ENCODE measurements around the gene BOLL. TPM values are rescaled to one million over a fixed set of nuclear protein-coding genes. Genes with fewer than 3 reads are reported as not detected.
"Not testable (repeated sequence)": the region's sequence is repeated elsewhere in the genome, so short reads cannot be mapped to it uniquely, and the experiment has no call there.

The BOLL gene
- total RNA-seq, 2 donors from 2014 or later, result not detected

DNA sequence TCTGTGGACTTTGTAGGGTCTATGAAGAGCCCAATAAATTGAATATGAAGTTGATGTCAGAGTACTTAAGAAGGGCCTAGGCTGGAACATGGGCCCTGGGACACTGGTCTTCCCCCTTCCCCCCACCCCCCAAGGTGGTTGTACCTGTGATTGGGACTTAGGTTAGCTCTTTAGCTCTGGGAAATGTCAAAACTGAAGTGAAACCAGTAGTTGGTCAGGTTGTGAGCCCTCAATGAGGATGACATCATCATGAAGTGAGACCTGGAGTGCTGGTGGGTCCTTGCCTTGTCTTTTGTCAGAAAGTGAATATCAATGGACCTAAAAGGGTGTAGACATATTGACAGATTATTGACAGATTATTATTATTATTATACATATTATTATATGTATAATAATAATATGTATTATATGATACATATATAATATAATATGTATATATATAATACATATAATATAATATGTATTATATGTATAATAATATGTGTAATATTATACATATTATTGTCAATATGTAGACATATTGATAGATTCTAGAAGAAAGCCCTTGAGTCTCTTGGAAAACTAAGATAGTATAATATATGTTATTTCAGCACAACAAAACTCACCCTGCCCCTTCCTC, 74.6 kb downstream of the BOLL start:
- DNase-seq (ENCODE audit: low spot score), result no peak
- intact Hi-C loops (cut with DNase I), result no loop called here

- not testable (repeated sequence) for DNase-seq (ENCODE audit: low spot score)
- intact Hi-C loops (cut with DNase I), result loop anchor here in 1 of 2 donors (10.0 kb wide), 1 partner anchor 194 kb away; the partner anchor contains the start of gene MOB4
Measured at GRCh38 chr2:197709140-197709539, 76.0 kb downstream of the BOLL start.

GRCh38 chr2:197708331-197708730, 76.8 kb downstream of the BOLL start:
- intact Hi-C loops (cut with DNase I), result loop anchor here in 1 of 2 donors (10.0 kb wide), 1 partner anchor 194 kb away; the partner anchor contains the start of gene MOB4

GRCh38 chr2:197707316-197708213, 77.6 kb downstream of the BOLL start:
- DNase-seq (ENCODE audit: low spot score), result no peak
- intact Hi-C loops (cut with DNase I), result loop anchor here in 1 of 2 donors (10.0 kb wide), 1 partner anchor 193 kb away; the partner anchor contains the start of gene MOB4

More at GRCh38 chr2:197708331-197708730, 76.8 kb downstream of the BOLL start:
- DNase-seq (ENCODE audit: low spot score), result no peak

DNA sequence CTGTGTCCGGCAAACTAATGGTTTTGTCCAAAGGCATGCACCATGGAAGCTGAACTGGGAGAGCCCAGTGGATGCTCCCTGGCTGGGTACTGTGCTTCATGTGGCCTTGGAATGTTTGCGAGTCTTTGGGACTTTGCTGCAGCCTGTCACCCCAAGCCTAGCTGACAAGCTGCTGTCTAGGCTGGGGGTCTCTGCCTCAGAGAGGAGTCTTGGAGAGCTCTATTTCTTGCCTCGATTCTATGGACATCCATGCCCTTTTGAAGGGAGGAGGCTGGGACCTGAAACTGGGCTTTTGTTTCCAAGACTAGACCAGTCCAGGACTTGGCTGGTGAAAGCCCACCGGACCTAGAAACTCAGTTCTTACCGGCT, 78.3 kb downstream of the BOLL start:
- intact Hi-C loops (cut with DNase I), result loop anchor here in 1 of 2 donors (10.0 kb wide), 1 partner anchor 192 kb away; the partner anchor contains the start of gene MOB4
- no peak for DNase-seq (ENCODE audit: low spot score)

DNA sequence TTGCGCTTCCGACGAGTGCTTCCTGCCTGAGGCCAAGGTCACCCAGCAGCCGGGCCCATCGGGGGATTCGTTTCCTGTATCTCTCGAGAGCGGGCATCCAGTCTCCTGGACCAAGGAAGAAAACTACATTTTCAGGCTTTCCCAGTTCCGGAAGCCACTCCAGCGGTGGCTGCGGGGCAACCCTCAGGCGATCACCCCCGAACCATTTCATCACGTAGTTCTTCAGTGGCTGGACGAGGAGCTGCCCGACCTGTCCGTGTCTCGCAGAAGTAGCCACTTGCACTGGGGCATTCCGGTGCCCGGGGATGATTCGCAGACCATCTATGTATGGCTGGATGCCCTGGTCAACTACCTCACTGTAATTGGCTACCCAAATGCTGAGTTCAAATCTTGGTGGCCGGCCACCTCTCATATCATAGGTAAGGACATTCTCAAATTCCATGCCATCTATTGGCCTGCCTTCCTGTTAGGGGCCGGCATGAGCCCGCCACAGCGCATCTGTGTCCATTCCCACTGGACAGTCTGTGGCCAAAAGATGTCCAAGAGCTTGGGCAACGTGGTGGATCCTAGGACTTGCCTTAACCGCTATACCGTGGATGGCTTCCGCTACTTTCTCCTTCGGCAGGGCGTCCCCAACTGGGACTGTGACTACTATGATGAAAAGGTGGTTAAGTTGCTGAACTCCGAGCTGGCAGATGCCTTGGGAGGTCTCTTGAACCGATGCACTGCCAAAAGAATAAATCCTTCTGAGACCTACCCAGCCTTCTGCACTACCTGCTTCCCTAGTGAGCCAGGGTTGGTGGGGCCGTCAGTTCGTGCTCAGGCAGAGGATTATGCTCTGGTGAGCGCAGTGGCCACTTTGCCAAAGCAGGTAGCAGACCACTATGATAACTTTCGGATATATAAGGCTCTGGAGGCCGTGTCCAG, 78.9 kb downstream of the BOLL start:
- intact Hi-C loops (cut with DNase I), result loop anchor here in 1 of 2 donors (10.0 kb wide), 1 partner anchor 191 kb away; the partner anchor contains the start of gene MOB4

DNA sequence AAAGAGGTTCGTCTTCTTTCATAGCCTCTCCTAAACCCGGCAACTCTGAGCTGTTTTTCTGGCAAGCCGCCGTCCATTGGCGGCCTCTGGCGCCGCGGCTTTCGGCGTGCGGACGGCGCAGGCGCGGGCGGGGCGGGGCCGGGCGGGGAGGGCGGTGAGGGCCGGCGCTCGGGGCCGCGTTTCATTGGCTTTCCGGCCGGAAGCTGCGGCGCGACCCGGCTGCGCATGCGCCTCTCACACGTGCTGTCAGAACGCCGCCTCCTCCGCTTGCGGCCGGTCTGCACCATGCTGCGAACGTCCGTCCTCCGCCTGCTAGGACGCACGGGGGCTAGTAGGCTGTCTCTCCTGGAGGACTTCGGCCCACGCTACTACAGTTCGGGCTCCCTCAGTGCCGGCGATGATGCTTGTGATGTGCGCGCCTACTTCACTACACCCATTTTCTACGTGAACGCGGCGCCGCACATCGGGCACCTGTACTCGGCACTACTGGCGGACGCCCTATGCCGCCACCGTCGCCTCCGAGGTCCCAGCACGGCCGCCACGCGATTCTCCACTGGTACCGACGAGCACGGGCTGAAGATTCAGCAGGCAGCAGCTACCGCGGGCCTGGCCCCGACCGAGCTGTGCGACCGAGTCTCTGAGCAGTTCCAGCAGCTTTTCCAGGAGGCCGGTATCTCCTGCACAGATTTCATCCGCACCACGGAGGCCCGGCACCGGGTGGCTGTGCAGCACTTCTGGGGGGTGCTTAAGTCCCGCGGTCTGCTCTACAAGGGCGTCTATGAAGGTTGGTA, 79.8 kb downstream of the BOLL start, which contains the start of gene MARS2:
TSS of gene MARS2 (plus strand) at position 249 of the 791 bp plus-strand sequence. CDS start at position 286, 37 bp downstream.
- intact Hi-C loops (cut with DNase I), result loop anchor here in 1 of 2 donors (10.0 kb wide), 1 partner anchor 191 kb away; the partner anchor contains the start of gene MOB4
- DNase-seq (ENCODE audit: low spot score), result peak; percentile 99

More for the DNA sequence above, 78.9 kb downstream of the BOLL start:
- peak; percentile 83 for DNase-seq (ENCODE audit: low spot score)

GRCh38 chr2:197704434-197705120, 80.5 kb downstream of the BOLL start:
- DNase-seq (ENCODE audit: low spot score), result no peak
- intact Hi-C loops (cut with DNase I), result loop anchor here in 1 of 2 donors (10.0 kb wide), 1 partner anchor 190 kb away; the partner anchor contains the start of gene MOB4

GRCh38 chr2:197700960-197701359, 84.2 kb downstream of the BOLL start:
- intact Hi-C loops (cut with DNase I), result loop anchor here in 1 of 2 donors (10.0 kb wide), 1 partner anchor 186 kb away; the partner anchor contains the start of gene MOB4
- no peak for DNase-seq (ENCODE audit: low spot score)

DNA sequence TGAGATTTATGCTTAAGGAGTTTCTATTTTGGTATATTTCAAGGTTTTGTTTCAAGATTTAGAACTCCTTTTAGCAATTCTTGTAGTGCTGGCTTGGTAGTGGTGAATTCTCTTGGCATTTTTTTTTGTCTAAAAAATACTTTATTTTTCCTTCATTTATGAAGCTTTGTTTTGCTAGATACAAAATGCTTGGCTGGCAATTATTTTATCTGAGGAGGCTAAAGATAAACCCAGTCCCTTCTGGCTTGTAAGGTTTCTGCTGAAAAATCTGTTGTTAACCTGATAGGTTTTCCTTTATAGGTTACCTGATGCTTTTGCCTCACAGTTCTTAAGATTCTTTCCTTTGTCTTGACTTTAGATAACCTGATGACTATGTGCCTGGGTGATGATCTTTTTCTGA, 85.4 kb downstream of the BOLL start:
- intact Hi-C loops (cut with DNase I), result loop anchor here in 1 of 2 donors (10.0 kb wide), 1 partner anchor 185 kb away; the partner anchor contains the start of gene MOB4

DNA sequence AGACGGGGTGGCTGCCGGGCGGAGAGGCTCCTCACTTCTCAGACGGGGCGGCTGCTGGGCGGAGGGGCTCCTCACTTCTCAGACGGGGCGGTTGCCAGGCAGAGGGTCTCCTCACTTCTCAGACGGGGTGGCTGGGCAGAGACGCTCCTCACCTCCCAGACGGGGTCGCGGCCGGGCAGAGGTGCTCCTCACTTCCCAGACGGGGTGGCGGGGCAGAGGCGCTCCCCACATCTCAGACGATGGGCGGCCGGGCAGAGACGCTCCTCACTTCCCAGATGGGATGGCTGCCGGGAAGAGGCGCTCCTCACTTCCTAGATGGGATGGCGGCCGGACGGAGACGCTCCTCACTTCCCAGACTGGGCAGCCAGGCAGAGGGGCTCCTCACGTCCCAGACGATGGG, 88.5 kb downstream of the BOLL start:
- intact Hi-C loops (cut with DNase I); DNase-seq (ENCODE audit: low spot score): not testable (repeated sequence)

More for the DNA sequence above, 85.4 kb downstream of the BOLL start:
- DNase-seq (ENCODE audit: low spot score), result not testable (repeated sequence)

DNA sequence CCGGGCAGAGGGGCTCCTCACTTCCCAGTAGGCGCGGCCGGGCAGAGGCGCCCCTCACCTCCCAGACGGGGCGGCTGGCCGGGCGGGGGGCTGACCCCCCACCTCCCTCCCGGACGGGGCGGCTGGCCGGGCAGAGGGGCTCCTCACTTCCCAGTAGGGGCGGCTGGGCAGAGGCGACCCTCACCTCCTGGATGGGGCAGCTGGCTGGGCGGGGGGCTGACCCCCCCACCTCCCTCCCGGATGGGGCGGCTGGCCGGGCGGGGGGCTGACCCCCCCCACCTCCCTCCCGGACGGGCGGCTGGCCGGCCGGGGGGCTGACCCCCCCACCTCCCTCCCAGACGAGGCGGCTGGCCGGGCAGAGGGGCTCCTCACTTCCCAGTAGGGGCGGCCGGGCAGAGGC, 89.1 kb downstream of the BOLL start:
- DNase-seq (ENCODE audit: low spot score); intact Hi-C loops (cut with DNase I): not testable (repeated sequence)

GRCh38 chr2:197695206-197695605, 89.9 kb downstream of the BOLL start:
- DNase-seq (ENCODE audit: low spot score); intact Hi-C loops (cut with DNase I): not testable (repeated sequence)

GRCh38 chr2:197677483-197677882, 107.6 kb downstream of the BOLL start:
- no peak for DNase-seq (ENCODE audit: low spot score)
- intact Hi-C loops (cut with DNase I), result no loop called here

DNA sequence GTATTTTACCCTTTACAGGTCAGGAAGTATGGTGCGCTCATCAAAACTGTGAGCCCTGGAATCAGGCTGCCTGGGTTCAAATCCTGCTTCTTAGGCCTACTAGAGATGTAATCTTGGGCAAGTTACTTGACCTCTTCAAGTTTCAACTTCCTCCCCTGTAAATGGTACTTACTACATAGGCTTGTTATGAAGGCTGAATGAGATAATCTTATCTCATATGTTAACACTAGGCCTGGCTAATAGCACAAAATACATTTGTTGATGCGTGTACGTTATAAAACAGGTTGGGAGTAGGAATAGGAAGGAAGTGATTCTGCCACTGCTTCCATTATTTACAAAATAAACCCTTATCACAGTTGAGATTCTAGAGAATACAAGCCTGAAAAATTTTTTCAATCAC, 108.1 kb downstream of the BOLL start:
- intact Hi-C loops (cut with DNase I), result no loop called here

More for the DNA sequence above, 108.1 kb downstream of the BOLL start:
- no peak for DNase-seq (ENCODE audit: low spot score)
